Activated CD8-positive, alpha-beta memory T cell treated with anti-CD3 and anti-CD28 coated beads for 24 hours (primary cell): ENCODE measurements around the gene OPA1.

Experiments
- DNase-seq: peaks from one replicate; pipeline ENCODE4 v3.0.0-alpha.2; 2020

The OPA1 gene

GRCh38 chr3:193592841-193593667 is at the start of gene OPA1:
Gene OPA1, plus strand, starts transcription at chr3:193593208. Its CDS starts 170 bp downstream, at chr3:193593378.
- peak; percentile 94 for DNase-seq

- no peak for DNase-seq
Observed at GRCh38 chr3:193544289-193544688, 48.7 kb upstream of the OPA1 start.

GRCh38 chr3:193545304-193545703 is 47.7 kb upstream of the OPA1 start:
- DNase-seq: no peak

GRCh38 chr3:193546129-193546528 is 46.9 kb upstream of the OPA1 start:
- DNase-seq: no peak

- no peak for DNase-seq
Observed at GRCh38 chr3:193548406-193548805, 44.6 kb upstream of the OPA1 start.

GRCh38 chr3:193552923-193553322 is 40.1 kb upstream of the OPA1 start:
- no peak for DNase-seq

- DNase-seq: no peak
Observed at GRCh38 chr3:193553586-193553985, 39.4 kb upstream of the OPA1 start.

- DNase-seq: no peak
Observed at GRCh38 chr3:193554811-193555210, 38.2 kb upstream of the OPA1 start, which contains the start of gene ATP13A4. Gene ATP13A4, minus strand, starts transcription at chr3:193554895. Its CDS starts 96 bp downstream, at chr3:193554799.

GRCh38 chr3:193556841-193557240 is 36.2 kb upstream of the OPA1 start:
- no peak for DNase-seq

GRCh38 chr3:193559100-193559499 is 33.9 kb upstream of the OPA1 start:
- DNase-seq: no peak

GRCh38 chr3:193560091-193560490 is 32.9 kb upstream of the OPA1 start:
- DNase-seq: no peak

- no peak for DNase-seq
Observed at GRCh38 chr3:193560870-193561269, 32.1 kb upstream of the OPA1 start.

GRCh38 chr3:193563426-193563825 is 29.6 kb upstream of the OPA1 start:
- no peak for DNase-seq

GRCh38 chr3:193564012-193564411 is 29.0 kb upstream of the OPA1 start:
- no peak for DNase-seq

- no peak for DNase-seq
Observed at GRCh38 chr3:193569119-193569518, 23.9 kb upstream of the OPA1 start.

GRCh38 chr3:193572426-193572908 is 20.5 kb upstream of the OPA1 start:
- peak; percentile 68 for DNase-seq

GRCh38 chr3:193573403-193574191 is 19.4 kb upstream of the OPA1 start:
- DNase-seq: no peak

GRCh38 chr3:193574488-193575070 is 18.4 kb upstream of the OPA1 start:
- DNase-seq: no peak

GRCh38 chr3:193585530-193585929 is 7.5 kb upstream of the OPA1 start:
- DNase-seq: no peak

- no peak for DNase-seq
Observed at GRCh38 chr3:193586526-193586925, 6.5 kb upstream of the OPA1 start.

- no peak for DNase-seq
Observed at GRCh38 chr3:193589129-193589528, 3.9 kb upstream of the OPA1 start.

GRCh38 chr3:193589616-193590015 is 3.4 kb upstream of the OPA1 start:
- DNase-seq: no peak

GRCh38 chr3:193590088-193590856 is 2.7 kb upstream of the OPA1 start:
- DNase-seq: no peak
